HepG2 (cell line): ENCODE data around the gene DOCK10. TPM values are rescaled to one million over a fixed set of nuclear protein-coding genes. Genes with fewer than 3 reads are reported as not detected.

Experiments
- ATAC-seq: fragments of 200-7000 bp; cut with Tn5 transposase; 3 replicates; pipeline ENCODE4 v1.9.1; 2020; ENCODE audit warnings: mild to moderate bottlenecking, moderate library complexity
- BruUV-seq: library from RNA; stranded (reverse); fragments of 400-500 nt; replicated peaks from 2 replicates; lab custom pipeline; 2021; lab: Mats Ljungman, UMichigan
- CTCF ChIA-PET: fragments of 300-600 bp; formaldehyde crosslinking; extraction: SDS; loops from one replicate; lab custom pipeline; 2021; ENCODE audit warnings: low total read pairs, inconsistent platforms, low intra/inter-chr PET ratio; lab: Yijun Ruan, JAX
- POLR2A ChIA-PET: fragments of 350-600 bp; sonication (Branson Sonifier 250); formaldehyde crosslinking; loops from one replicate; lab custom pipeline; 2020; ENCODE audit warnings: antibody characterized with exemption, inconsistent platforms; lab: Yijun Ruan, JAX
- DNase-seq: peaks from one replicate; pipeline ENCODE4 v3.0.0-alpha.2; 2015; ENCODE audit warnings: low spot score
- FAIRE-seq: peaks from 3 replicates; lab custom pipeline; 2011; peaks lifted over from hg19 to GRCh38; lab: Jason Lieb, UNC
- H2AFZ ChIP-seq: one replicate; pipeline ENCODE4 v1.6.1; 2011; ENCODE audit warnings: low read length, inconsistent platforms
- H3K27ac ChIP-seq: fragments of 300-600 bp; 3 replicates; pipeline ENCODE4 v1.8.0; 2011; ENCODE audit warnings: mixed run types, mild to moderate bottlenecking, mixed read lengths, low read length, inconsistent platforms; ENCODE audit not compliant: insufficient read depth; ENCODE audit errors: extremely low read length
- H3K27me3 ChIP-seq, 2 experiments: fragments of 200-600 bp in 1 of 2; 2 replicates in 1 of 2; 3 replicates in 1 of 2; pipeline versions ENCODE4 v1.6.0 to v1.8.0; 2011; ENCODE audit warnings: low read length in 2 of 2, mild to moderate bottlenecking in 2 of 2, moderate library complexity in 2 of 2, inconsistent platforms in 1 of 2; ENCODE audit not compliant: insufficient read depth in 2 of 2, control insufficient read depth in 1 of 2
- H3K36me3 ChIP-seq, 2 experiments: fragments of 200-600 bp in 1 of 2; replicated peaks in 1 of 2; 2 replicates in 1 of 2; 3 replicates in 1 of 2; pipeline versions ENCODE4 v1.5.1 to v1.8.0; 2011; ENCODE audit warnings: low read length in 2 of 2, inconsistent platforms in 1 of 2; ENCODE audit not compliant: insufficient read depth in 2 of 2, control insufficient read depth in 1 of 2
- H3K4me1 ChIP-seq: 2 replicates; pipeline ENCODE4 v1.5.1; 2012; ENCODE audit warnings: low read length, inconsistent platforms; ENCODE audit not compliant: insufficient read depth
- H3K4me2 ChIP-seq: 2 replicates; pipeline ENCODE4 v1.6.0; 2011; ENCODE audit warnings: low read depth, low read length, inconsistent platforms
- H3K4me3 ChIP-seq, 3 experiments: fragments of 200-600 bp in 1 of 3; sonication (generic), shearing (Covaris generic) in 1 of 3; replicated peaks in 1 of 3; 2 replicates each; pipeline ENCODE4 v1.5.1; 2011 to 2016; ENCODE audit warnings: low read length in 3 of 3, inconsistent platforms in 2 of 3, low read depth in 2 of 3, mild to moderate bottlenecking in 2 of 3, control low read depth in 1 of 3, mixed read lengths in 1 of 3; ENCODE audit not compliant: insufficient read depth in 1 of 3
- H3K79me2 ChIP-seq: one replicate; pipeline ENCODE4 v1.6.1; 2011; ENCODE audit warnings: low read length, inconsistent platforms; ENCODE audit not compliant: insufficient read depth
- H3K9ac ChIP-seq: 2 replicates; pipeline ENCODE4 v1.6.0; 2011; ENCODE audit warnings: mild to moderate bottlenecking, low read depth, low read length, inconsistent platforms; ENCODE audit not compliant: insufficient read depth
- H3K9me3 ChIP-seq: 2 replicates; pipeline ENCODE4 v1.5.1; 2012; ENCODE audit warnings: mild to moderate bottlenecking, low read length
- H4K20me1 ChIP-seq: 2 replicates; pipeline ENCODE4 v1.6.0; 2011; ENCODE audit warnings: inconsistent platforms, mild to moderate bottlenecking, low read length, moderate library complexity; ENCODE audit not compliant: insufficient read depth
- ATF1 ChIP-seq: IDR thresholded peaks from 2 replicates; pipeline ENCODE4 v1.6.1; 2016; ENCODE audit warnings: mild to moderate bottlenecking, control low read depth
- MAFK ChIP-seq, 2 experiments: IDR thresholded peaks in 1 of 2; conservative IDR thresholded peaks in 1 of 2; 2 replicates each; pipeline ENCODE4 v1.6.1; 2011; ENCODE audit warnings: improper control_type of control experiment in 2 of 2, low read length in 2 of 2
- PHB2 ChIP-seq: fragments of 450-650 bp; IDR thresholded peaks from 2 replicates; pipeline ENCODE4 v1.6.1; 2018; ENCODE audit not compliant: partially characterized antibody
- POLR2G ChIP-seq: fragments of 200-400 bp; formaldehyde crosslinking; IDR thresholded peaks from 2 replicates; pipeline ENCODE4 v1.6.1; 2018; ENCODE audit warnings: mild to moderate bottlenecking, low read depth, low read length, moderate library complexity
- RFX3 ChIP-seq: IDR thresholded peaks from 2 replicates; pipeline ENCODE4 v1.6.1; 2016; ENCODE audit warnings: missing biosample characterization, missing genetic modification reagents
- SP2 ChIP-seq: sonication (generic); formaldehyde crosslinking; IDR thresholded peaks from 2 replicates; pipeline ENCODE4 v1.5.1; 2020; ENCODE audit warnings: mild to moderate bottlenecking, missing genetic modification reagents
- ZBTB20 ChIP-seq: sonication (generic); formaldehyde crosslinking; IDR thresholded peaks from 2 replicates; pipeline ENCODE4 v1.8.1; 2023; ENCODE audit warnings: missing genetic modification reagents, low read depth, mild to moderate bottlenecking, borderline replicate concordance
- ZNF337 ChIP-seq: sonication (generic); formaldehyde crosslinking; IDR thresholded peaks from 2 replicates; pipeline ENCODE4 v1.5.1; 2020; ENCODE audit warnings: missing genetic modification reagents, low read depth, mild to moderate bottlenecking, borderline replicate concordance
- WGBS: methylation state at CpG from one replicate; pipeline ENCODE4 v1.1.6; 2017; ENCODE audit warnings: low lambda C conversion rate; 5-methylcytosine and 5-hydroxymethylcytosine counted together
- in situ Hi-C: cut with HindIII; loops from 2 replicates; pipeline ENCODE4 v1.10.0; 2017; ENCODE audit warnings: low pct_unique_long_range_greater_than_20kb; ENCODE audit not compliant: extremely low pct_ligation_motif_present
- intact Hi-C: fragments of 100-400 bp; cut with micrococcal nuclease; formaldehyde crosslinking; loops from one replicate; pipeline ENCODE4 v1.10.0; 2022; ENCODE audit not compliant: unreplicated experiment
- polyA plus RNA-seq, 8 experiments: library from polyadenylated mRNA; depleted of rRNA in 3 of 8; stranded (reverse) in 7 of 8; unstranded in 1 of 8; fragments of >200 nt; fragmentation: Illumina TruSeq in 4 of 8; extraction: Trizol in 4 of 8; gene quantifications; 2 replicates each; pipeline versions ENCODE4 v1.2.1 to v1.2.3, GENCODE V29; 2011 to 2016; ENCODE audit warnings: low read depth in 4 of 8, missing spikeins in 1 of 8, mixed read lengths in 1 of 8; ENCODE audit not compliant: insufficient read depth in 1 of 8
- total RNA-seq, 5 experiments: library from RNA; depleted of rRNA; stranded (reverse); fragments of >200 nt; fragmentation: Illumina TruSeq; extraction: Trizol; gene quantifications; 2 replicates each; pipeline ENCODE4 v1.2.3, GENCODE V29; 2016; ENCODE audit warnings: low read depth in 1 of 5
- TF ChIP-seq, protein P1 (sequence below): sonication (generic); formaldehyde crosslinking; IDR thresholded peaks from 2 replicates; pipeline ENCODE4 v1.8.0; 2022; ENCODE audit warnings: low read depth, missing genetic modification reagents
- TF ChIP-seq, protein P2 (sequence below): IDR thresholded peaks from 2 replicates; pipeline ENCODE4 v1.6.1; 2016; ENCODE audit warnings: low read depth, control low read depth
- TF ChIP-seq, protein P3 (sequence below): sonication (generic); formaldehyde crosslinking; IDR thresholded peaks from 2 replicates; pipeline ENCODE4 v1.5.1; 2020; ENCODE audit warnings: missing genetic modification reagents, mild to moderate bottlenecking, borderline replicate concordance
- TF ChIP-seq, protein P4 (sequence below): sonication (generic); formaldehyde crosslinking; IDR thresholded peaks from 2 replicates; pipeline ENCODE4 v1.8.1; 2022; ENCODE audit warnings: mild to moderate bottlenecking, missing genetic modification reagents
- TF ChIP-seq, protein P5 (sequence below): sonication (generic); formaldehyde crosslinking; conservative IDR thresholded peaks from 2 replicates; pipeline ENCODE4 v1.8.1; 2023; ENCODE audit warnings: missing genetic modification reagents
- TF ChIP-seq, protein P6 (sequence below): sonication (generic); formaldehyde crosslinking; IDR thresholded peaks from 2 replicates; pipeline ENCODE4 v1.4.0; 2020; ENCODE audit warnings: mild to moderate bottlenecking, missing genetic modification reagents

The DOCK10 gene
- total and polyA plus RNA-seq, 2 of the 13 experiments (the other 11 are each of a cell fraction or from before 2014, with no cell fraction given) = not detected

- no peak overlapping the region for H3K4me3 ChIP-seq
- H4K20me1 ChIP-seq = no peaks in the 10 kb centered on the region
- no peak overlapping the region for H3K9ac ChIP-seq
- no peaks in the 10 kb centered on the region for H3K27me3 ChIP-seq
- ChIA-PET POLR2A (no interaction called here), CTCF (no interaction called here)
- no peak overlapping the region for H2AFZ ChIP-seq
- no peaks in the 10 kb centered on the region for H3K36me3 ChIP-seq
- no peaks in the 10 kb centered on the region for H3K4me1 ChIP-seq
- DNase-seq (no peak), ATAC-seq (no peak), FAIRE-seq (no peak)
- H3K27ac ChIP-seq = no peak overlapping the region
- H3K4me2 ChIP-seq = no peak overlapping the region
- H3K79me2 ChIP-seq = no peaks in the 10 kb centered on the region
- no peaks in the 10 kb centered on the region for H3K9me3 ChIP-seq
- in situ Hi-C loops = no loop called here
- intact Hi-C loops = no loop called here
- WGBS = 6% methylated on average over 3 of the region's 3 CpGs
- no TSS peak for BruUV-seq
- TF ChIP-seq ZBTB20 (CRISPR knock-in tag) (no peak), RFX3 (CRISPR knock-in tag) (no peak), PHB2 (no peak), MAFK (conservative IDR thresholded peaks at IDR 0.05 in 1 of 2, IDR thresholded peaks at IDR 0.05 in 1 of 2; ENCODE audit: low read length in 2 of 2) (no peak), ATF1 (CRISPR knock-in tag) (no peak), POLR2G (no peak), ZNF337 (CRISPR knock-in tag) (no peak), SP2 (CRISPR knock-in tag) (no peak)
- TF ChIP-seq, protein P1, sequence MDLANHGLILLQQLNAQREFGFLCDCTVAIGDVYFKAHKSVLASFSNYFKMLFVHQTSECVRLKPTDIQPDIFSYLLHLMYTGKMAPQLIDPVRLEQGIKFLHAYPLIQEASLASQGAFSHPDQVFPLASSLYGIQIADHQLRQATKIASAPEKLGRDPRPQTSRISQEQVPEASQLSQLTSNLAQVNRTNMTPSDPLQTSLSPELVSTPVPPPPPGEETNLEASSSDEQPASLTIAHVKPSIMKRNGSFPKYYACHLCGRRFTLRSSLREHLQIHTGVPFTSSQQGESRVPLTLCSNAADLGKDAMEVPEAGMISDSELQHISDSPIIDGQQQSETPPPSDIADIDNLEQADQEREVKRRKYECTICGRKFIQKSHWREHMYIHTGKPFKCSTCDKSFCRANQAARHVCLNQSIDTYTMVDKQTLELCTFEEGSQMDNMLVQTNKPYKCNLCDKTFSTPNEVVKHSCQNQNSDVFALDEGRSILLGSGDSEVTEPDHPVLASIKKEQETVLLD = no peak
- TF ChIP-seq, protein P2, sequence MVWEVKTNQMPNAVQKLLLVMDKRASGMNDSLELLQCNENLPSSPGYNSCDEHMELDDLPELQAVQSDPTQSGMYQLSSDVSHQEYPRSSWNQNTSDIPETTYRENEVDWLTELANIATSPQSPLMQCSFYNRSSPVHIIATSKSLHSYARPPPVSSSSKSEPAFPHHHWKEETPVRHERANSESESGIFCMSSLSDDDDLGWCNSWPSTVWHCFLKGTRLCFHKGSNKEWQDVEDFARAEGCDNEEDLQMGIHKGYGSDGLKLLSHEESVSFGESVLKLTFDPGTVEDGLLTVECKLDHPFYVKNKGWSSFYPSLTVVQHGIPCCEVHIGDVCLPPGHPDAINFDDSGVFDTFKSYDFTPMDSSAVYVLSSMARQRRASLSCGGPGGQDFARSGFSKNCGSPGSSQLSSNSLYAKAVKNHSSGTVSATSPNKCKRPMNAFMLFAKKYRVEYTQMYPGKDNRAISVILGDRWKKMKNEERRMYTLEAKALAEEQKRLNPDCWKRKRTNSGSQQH (CRISPR knock-in tag) = no peak
- TF ChIP-seq, protein P3, sequence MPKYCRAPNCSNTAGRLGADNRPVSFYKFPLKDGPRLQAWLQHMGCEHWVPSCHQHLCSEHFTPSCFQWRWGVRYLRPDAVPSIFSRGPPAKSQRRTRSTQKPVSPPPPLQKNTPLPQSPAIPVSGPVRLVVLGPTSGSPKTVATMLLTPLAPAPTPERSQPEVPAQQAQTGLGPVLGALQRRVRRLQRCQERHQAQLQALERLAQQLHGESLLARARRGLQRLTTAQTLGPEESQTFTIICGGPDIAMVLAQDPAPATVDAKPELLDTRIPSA (CRISPR knock-in tag) = no peak
- TF ChIP-seq, protein P4, sequence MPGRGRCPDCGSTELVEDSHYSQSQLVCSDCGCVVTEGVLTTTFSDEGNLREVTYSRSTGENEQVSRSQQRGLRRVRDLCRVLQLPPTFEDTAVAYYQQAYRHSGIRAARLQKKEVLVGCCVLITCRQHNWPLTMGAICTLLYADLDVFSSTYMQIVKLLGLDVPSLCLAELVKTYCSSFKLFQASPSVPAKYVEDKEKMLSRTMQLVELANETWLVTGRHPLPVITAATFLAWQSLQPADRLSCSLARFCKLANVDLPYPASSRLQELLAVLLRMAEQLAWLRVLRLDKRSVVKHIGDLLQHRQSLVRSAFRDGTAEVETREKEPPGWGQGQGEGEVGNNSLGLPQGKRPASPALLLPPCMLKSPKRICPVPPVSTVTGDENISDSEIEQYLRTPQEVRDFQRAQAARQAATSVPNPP (CRISPR knock-in tag) = no peak
- TF ChIP-seq, protein P5, sequence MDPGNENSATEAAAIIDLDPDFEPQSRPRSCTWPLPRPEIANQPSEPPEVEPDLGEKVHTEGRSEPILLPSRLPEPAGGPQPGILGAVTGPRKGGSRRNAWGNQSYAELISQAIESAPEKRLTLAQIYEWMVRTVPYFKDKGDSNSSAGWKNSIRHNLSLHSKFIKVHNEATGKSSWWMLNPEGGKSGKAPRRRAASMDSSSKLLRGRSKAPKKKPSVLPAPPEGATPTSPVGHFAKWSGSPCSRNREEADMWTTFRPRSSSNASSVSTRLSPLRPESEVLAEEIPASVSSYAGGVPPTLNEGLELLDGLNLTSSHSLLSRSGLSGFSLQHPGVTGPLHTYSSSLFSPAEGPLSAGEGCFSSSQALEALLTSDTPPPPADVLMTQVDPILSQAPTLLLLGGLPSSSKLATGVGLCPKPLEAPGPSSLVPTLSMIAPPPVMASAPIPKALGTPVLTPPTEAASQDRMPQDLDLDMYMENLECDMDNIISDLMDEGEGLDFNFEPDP (CRISPR knock-in tag) = no peak
- TF ChIP-seq, protein P6, sequence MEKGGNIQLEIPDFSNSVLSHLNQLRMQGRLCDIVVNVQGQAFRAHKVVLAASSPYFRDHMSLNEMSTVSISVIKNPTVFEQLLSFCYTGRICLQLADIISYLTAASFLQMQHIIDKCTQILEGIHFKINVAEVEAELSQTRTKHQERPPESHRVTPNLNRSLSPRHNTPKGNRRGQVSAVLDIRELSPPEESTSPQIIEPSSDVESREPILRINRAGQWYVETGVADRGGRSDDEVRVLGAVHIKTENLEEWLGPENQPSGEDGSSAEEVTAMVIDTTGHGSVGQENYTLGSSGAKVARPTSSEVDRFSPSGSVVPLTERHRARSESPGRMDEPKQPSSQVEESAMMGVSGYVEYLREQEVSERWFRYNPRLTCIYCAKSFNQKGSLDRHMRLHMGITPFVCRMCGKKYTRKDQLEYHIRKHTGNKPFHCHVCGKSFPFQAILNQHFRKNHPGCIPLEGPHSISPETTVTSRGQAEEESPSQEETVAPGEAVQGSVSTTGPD (CRISPR knock-in tag) = no peak
Observed at GRCh38 chr2:224956706-224957105, 85.6 kb downstream of the DOCK10 start.
